A673 (cell line): ENCODE data around the gene SNAP23. TPM values are rescaled to one million over a fixed set of nuclear protein-coding genes. Genes with fewer than 3 reads are reported as not detected.

Experiments
- BruUV-seq: library from RNA; stranded (reverse); fragments of 400-500 nt; replicated peaks from 2 replicates; lab custom pipeline; 2021; lab: Mats Ljungman, UMichigan
- CTCF ChIA-PET: fragments of 300-600 bp; sonication (Branson Sonifier 250); formaldehyde crosslinking; loops from one replicate; lab custom pipeline; 2022; ENCODE audit warnings: antibody characterized with exemption; lab: Charles Lee
- POLR2A ChIA-PET: fragments of 300-600 bp; sonication (Branson Sonifier 250); formaldehyde crosslinking; loops from one replicate; lab custom pipeline; 2022; ENCODE audit warnings: antibody characterized with exemption; ENCODE audit not compliant: low non-redundant PET; lab: Charles Lee
- DNase-seq: peaks from one replicate; pipeline ENCODE4 v3.0.0-alpha.2; 2015; ENCODE audit warnings: low spot score
- H3K27ac ChIP-seq: fragments of 200-600 bp; sonication (generic); 2 replicates; pipeline ENCODE4 v1.5.1; 2016; ENCODE audit warnings: mixed run types, low read depth, mild to moderate bottlenecking, mixed read lengths, antibody characterized with exemption, low read length; ENCODE audit not compliant: poor library complexity, severe bottlenecking
- H3K27me3 ChIP-seq: fragments of 200-600 bp; sonication (generic); replicated peaks from 2 replicates; pipeline ENCODE4 v1.6.1; 2017; ENCODE audit warnings: mixed run types, low read depth, mild to moderate bottlenecking, mixed read lengths, antibody characterized with exemption, low read length; ENCODE audit not compliant: insufficient read depth, poor library complexity
- H3K36me3 ChIP-seq: fragments of 200-600 bp; sonication (generic); 2 replicates; pipeline ENCODE4 v1.6.1; 2016; ENCODE audit warnings: mixed run types, mild to moderate bottlenecking, mixed read lengths, antibody characterized with exemption, low read length; ENCODE audit not compliant: insufficient read depth, poor library complexity, severe bottlenecking
- H3K4me1 ChIP-seq: fragments of 200-600 bp; sonication (generic); 2 replicates; pipeline ENCODE4 v1.6.1; 2017; ENCODE audit warnings: mixed run types, mild to moderate bottlenecking, mixed read lengths, antibody characterized with exemption, low read length; ENCODE audit not compliant: insufficient read depth, poor library complexity, severe bottlenecking
- H3K4me3 ChIP-seq: fragments of 200-600 bp; sonication (generic); 2 replicates; pipeline ENCODE4 v1.5.1; 2016; ENCODE audit warnings: low read depth, mixed run types, mild to moderate bottlenecking, mixed read lengths, low read length; ENCODE audit not compliant: poor library complexity, severe bottlenecking
- H3K9me3 ChIP-seq: fragments of 200-600 bp; sonication (generic); 2 replicates; pipeline ENCODE4 v1.6.1; 2016; ENCODE audit warnings: mixed run types, low read depth, mild to moderate bottlenecking, mixed read lengths, antibody characterized with exemption, low read length; ENCODE audit not compliant: poor library complexity, severe bottlenecking
- CTCF ChIP-seq: fragments of 300-800, 200-600 bp; sonication (generic); conservative IDR thresholded peaks from 2 replicates; pipeline ENCODE4 v1.5.1; 2017; ENCODE audit warnings: low read depth, mild to moderate bottlenecking, antibody characterized with exemption, low read length, moderate library complexity, mixed read lengths
- EZH2 ChIP-seq: fragments of 200-600 bp; sonication (generic); IDR thresholded peaks from 2 replicates; pipeline ENCODE4 v1.6.1; 2017; ENCODE audit warnings: borderline replicate concordance, low read depth, mild to moderate bottlenecking, mixed read lengths, antibody characterized with exemption, low read length; ENCODE audit not compliant: poor library complexity, severe bottlenecking
- intact Hi-C: fragments of 100-400 bp; cut with micrococcal nuclease; formaldehyde crosslinking; loops from one replicate; pipeline ENCODE4 v1.10.0; 2022; ENCODE audit not compliant: unreplicated experiment
- total RNA-seq: library from RNA; stranded (reverse); gene quantifications from 2 replicates; pipeline ENCODE4 v1.2.3, GENCODE V29; 2021

SNAP23 gene
- total RNA-seq, 1 experiment from 2014 or later = 124 TPM

DNA sequence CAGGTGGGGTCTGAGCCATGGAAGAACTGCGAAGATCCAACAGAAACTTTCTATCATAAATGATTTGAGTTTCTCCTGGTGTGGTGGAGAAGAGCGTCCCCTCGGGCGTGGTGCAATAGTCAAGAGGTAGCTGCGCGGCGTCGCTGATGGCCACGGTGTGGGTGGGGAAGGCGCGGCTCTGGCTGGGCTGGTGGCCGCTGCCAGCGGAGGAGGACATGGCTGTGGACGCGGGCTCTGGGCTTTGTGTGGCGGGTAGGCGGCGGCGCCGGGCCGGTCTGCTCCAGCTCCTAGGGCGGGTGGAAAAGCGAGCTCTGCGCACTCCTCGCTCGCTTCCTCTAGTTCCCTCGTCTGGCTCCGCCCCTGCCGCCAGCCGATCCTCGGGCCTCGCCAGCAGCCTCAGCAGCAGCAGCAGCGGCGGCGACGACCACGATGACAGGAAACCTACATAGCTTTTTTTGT, 85.9 kb downstream of the SNAP23 start:
- TF ChIP-seq CTCF (no peak), EZH2 (no peak)
- H3K27ac ChIP-seq = peak overlapping the region; percentile 65
- H3K4me3 ChIP-seq = peak overlapping the region; percentile 45
- ChIA-PET POLR2A (no interaction called here), CTCF (interaction anchor here (0.6 kb wide), 1 partner anchor 627 kb away, joined by 3 read pairs; no protein-coding TSS in a partner anchor)
- intact Hi-C loops = loop anchor here (5.0 kb wide), 1 partner anchor 71 kb away; no protein-coding TSS in a partner anchor
- DNase-seq = peak; percentile 91
- peaks cover 2% of the 10 kb centered on the region for H3K36me3 ChIP-seq
- H3K9me3 ChIP-seq = no peaks in the 10 kb centered on the region
- no peaks in the 10 kb centered on the region for H3K27me3 ChIP-seq
- peaks cover 45% of the 10 kb centered on the region for H3K4me1 ChIP-seq
- no TSS peak for BruUV-seq

Other genes starting within 250 kb of the SNAP23 start
- 23.7 and 28.2 TPM in 2 replicates for gene GANC, start 222.4 kb upstream of the SNAP23 start, total RNA-seq
- 46.0 and 53.4 TPM in 2 replicates for gene TMEM87A, start 222.2 kb upstream of the SNAP23 start, total RNA-seq
- 0.54 and 0.55 TPM in 2 replicates for gene CAPN3, start 136.1 kb upstream of the SNAP23 start, total RNA-seq
- gene ZNF106, start 4.5 kb upstream of the SNAP23 start, total RNA-seq = 98.1 and 102 TPM in 2 replicates
- gene LRRC57, start 53.2 kb downstream of the SNAP23 start, total RNA-seq = 28.7 and 32.7 TPM in 2 replicates
- 39.5 and 44.1 TPM in 2 replicates for gene HAUS2, start 53.2 kb downstream of the SNAP23 start, total RNA-seq
- 12.0 and 16.4 TPM in 2 replicates for gene STARD9, start 80.0 kb downstream of the SNAP23 start, total RNA-seq
- gene CDAN1, start 241.5 kb downstream of the SNAP23 start, total RNA-seq = 26.9 and 29.5 TPM in 2 replicates